Type B pancreatic cell (in vitro differentiated cells): ENCODE data around the gene GNGT2. TPM values are rescaled to one million over a fixed set of nuclear protein-coding genes. Genes with fewer than 3 reads are reported as not detected.

ENCODE experiments used
- DNase-seq: peaks from one replicate; pipeline ENCODE4 v3.0.0; 2021; ENCODE audit warnings: mixed read lengths; ENCODE audit not compliant: unreplicated experiment; ENCODE audit errors: extremely low spot score
- H3K27ac Mint-ChIP-seq: 2 replicates; pipeline ENCODE4 v1.8.0; 2021; ENCODE audit warnings: mild to moderate bottlenecking, mixed read lengths
- H3K27me3 Mint-ChIP-seq: 2 replicates; pipeline ENCODE4 v1.8.0; 2021; ENCODE audit warnings: mixed read lengths
- H3K36me3 Mint-ChIP-seq: 2 replicates; pipeline ENCODE4 v1.8.0; 2021; ENCODE audit warnings: mixed read lengths
- H3K4me1 Mint-ChIP-seq: one replicate; pipeline ENCODE4 v1.8.0; 2021; ENCODE audit warnings: mixed read lengths; ENCODE audit not compliant: unreplicated experiment
- H3K4me3 Mint-ChIP-seq: 2 replicates; pipeline ENCODE4 v1.8.0; 2021; ENCODE audit warnings: mild to moderate bottlenecking, mixed read lengths
- H3K9me3 Mint-ChIP-seq: 2 replicates; pipeline ENCODE4 v1.8.0; 2021; ENCODE audit warnings: mixed read lengths
- CTCF ChIP-seq: fragments of 200-600 bp; sonication (generic); conservative IDR thresholded peaks from 2 replicates; pipeline ENCODE4 v1.5.0; 2021; ENCODE audit warnings: antibody characterized with exemption, mild to moderate bottlenecking
- long read RNA-seq: library from polyadenylated mRNA; unstranded; transcript quantifications from one replicate; pipeline ENCODE4 v2.0.0, GENCODE V29; 2020
- total RNA-seq: library from RNA; stranded (reverse); gene quantifications from 2 replicates; pipeline ENCODE4 v1.2.1, GENCODE V29; 2021; ENCODE audit warnings: low replicate concordance

Gene GNGT2
- total RNA-seq = 0.34 TPM in 1 of 2 replicates, not detected in the other
- long read RNA-seq = 0 reads

DNA sequence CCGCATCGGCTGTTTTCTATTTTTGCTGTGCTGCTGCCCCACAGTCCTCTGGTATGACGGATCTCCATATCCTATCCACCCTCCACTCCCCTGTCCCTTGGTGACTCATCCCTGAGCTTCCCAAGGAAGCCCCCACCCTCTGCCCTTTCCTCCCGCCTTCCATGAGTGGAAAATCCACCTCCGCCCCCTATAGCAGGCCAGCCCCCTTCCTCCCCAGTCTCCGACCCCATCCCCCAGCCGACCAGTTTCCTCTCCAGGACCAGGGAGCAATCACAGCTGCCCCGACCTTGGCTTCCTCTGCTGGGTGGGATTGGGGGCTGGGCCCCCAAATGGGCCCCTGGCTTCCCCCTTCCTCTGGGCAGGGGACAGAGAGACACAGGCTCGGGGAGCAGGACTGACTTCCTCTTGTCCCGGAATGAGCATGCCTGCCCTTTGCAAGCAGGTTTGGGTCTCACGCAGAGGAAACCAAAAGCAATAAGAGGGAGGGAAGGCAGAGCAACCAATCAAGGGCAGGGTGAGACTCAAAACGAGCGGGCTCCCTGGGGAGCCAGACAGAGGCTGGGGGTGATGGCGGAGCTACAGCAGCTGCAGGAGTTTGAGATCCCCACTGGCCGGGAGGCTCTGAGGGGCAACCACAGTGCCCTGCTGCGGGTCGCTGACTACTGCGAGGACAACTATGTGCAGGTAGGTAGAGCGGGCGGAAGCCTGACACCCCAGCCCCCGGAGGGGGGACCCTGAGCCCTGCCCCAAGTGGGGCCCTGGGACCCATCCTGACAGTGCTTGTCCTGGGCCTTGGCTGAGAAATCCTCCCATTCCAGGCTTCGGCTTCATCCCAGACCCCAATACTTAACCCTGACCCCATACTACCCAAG lies at the start of gene GNGT2, which contains the start of gene ABI3:
GNGT2 (minus strand) TSS at position 417 of the 872 bp plus-strand sequence. CDS start 3,152 bp downstream, outside the sequence.
ABI3 (plus strand) TSS at position 550 of the 872 bp plus-strand sequence; CDS start at position 568, 18 bp downstream.
- Mint-ChIP-seq H3K4me3 (no peak within 1 kb of the TSS), H3K27ac (no peak within 1 kb of the TSS)
- no peak for DNase-seq

DNA sequence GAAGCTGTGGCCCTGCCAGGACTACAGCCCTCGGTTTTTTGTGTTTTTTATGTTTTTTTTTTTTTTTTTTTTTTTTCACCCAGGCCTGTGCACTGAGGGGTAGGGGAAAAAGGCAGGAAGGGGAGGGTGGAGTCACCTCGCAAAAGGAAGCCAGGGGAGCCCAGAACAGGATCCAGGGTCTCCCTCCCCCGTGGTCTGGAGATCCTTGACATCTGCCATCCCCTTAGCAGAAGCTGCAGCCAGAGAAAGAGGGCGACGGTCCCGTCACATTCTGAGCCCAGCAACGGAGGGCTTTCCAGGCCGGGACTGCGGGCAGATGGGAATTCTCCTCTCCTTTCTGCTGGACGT lies 49.3 kb upstream of the GNGT2 start:
- peak overlapping the region; percentile 83 for H3K4me3 Mint-ChIP-seq
- H3K9me3 Mint-ChIP-seq = no peaks in the 10 kb centered on the region
- no peaks in the 10 kb centered on the region for H3K36me3 Mint-ChIP-seq
- peak overlapping the region; percentile 59 for H3K27ac Mint-ChIP-seq
- TF ChIP-seq CTCF = no peak
- no peak for DNase-seq
- H3K27me3 Mint-ChIP-seq = peaks cover 24% of the 10 kb centered on the region
- peaks cover 6% of the 10 kb centered on the region for H3K4me1 Mint-ChIP-seq

More for the DNA sequence above, at the start of gene GNGT2, which contains the start of gene ABI3:
- H3K4me1 Mint-ChIP-seq = peaks cover 5% of the 10 kb centered on the region
- TF ChIP-seq CTCF = no peak
- H3K27me3 Mint-ChIP-seq = peaks cover 49% of the 10 kb centered on the region
- H3K9me3 Mint-ChIP-seq = no peaks in the 10 kb centered on the region
- no peaks in the 10 kb centered on the region for H3K36me3 Mint-ChIP-seq

- TF ChIP-seq CTCF = no peak
- Mint-ChIP-seq H3K27ac (no peak overlapping the region), H3K4me1 (peaks cover 6% of the 10 kb centered on the region), H3K36me3 (no peaks in the 10 kb centered on the region), H3K27me3 (peaks cover 20% of the 10 kb centered on the region), H3K9me3 (no peaks in the 10 kb centered on the region), H3K4me3 (no peak overlapping the region)
- no peak for DNase-seq
These were observed 48.0 kb upstream of the GNGT2 start for GRCh38 chr17:49258394-49258793.

DNA sequence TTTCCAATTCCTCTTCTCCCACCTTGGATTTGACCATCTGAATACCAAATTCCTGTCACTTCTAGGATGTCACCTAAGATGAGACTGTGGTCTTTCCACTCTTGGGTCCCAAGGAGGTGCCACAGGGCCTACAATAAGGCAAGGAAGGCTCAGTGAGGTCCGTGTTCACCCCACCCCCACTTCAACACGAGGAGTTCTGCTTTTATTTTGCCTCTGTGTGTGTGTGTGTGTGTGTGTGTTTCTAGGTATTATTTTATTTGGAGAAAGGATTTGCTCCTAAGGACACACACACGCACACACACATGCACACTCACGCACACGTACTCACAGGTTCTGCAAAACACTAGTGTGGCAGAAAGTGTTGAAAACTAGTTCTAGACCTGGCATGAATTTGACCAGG lies 44.8 kb upstream of the GNGT2 start:
- no peak for DNase-seq
- H3K27me3 Mint-ChIP-seq = peaks cover 9% of the 10 kb centered on the region
- no peak overlapping the region for H3K4me3 Mint-ChIP-seq
- no peak overlapping the region for H3K27ac Mint-ChIP-seq
- H3K9me3 Mint-ChIP-seq = no peaks in the 10 kb centered on the region
- no peaks in the 10 kb centered on the region for H3K4me1 Mint-ChIP-seq
- no peak for TF ChIP-seq CTCF
- no peaks in the 10 kb centered on the region for H3K36me3 Mint-ChIP-seq

GRCh38 chr17:49254066-49254465 lies 43.7 kb upstream of the GNGT2 start:
- Mint-ChIP-seq H3K27me3 (peaks cover 10% of the 10 kb centered on the region), H3K4me3 (no peak overlapping the region)

More at GRCh38 chr17:49254066-49254465, 43.7 kb upstream of the GNGT2 start:
- no peaks in the 10 kb centered on the region for H3K36me3 Mint-ChIP-seq
- no peak for DNase-seq
- H3K4me1 Mint-ChIP-seq = no peaks in the 10 kb centered on the region
- no peak for TF ChIP-seq CTCF
- H3K27ac Mint-ChIP-seq = no peak overlapping the region
- H3K9me3 Mint-ChIP-seq = no peaks in the 10 kb centered on the region
